GM12878 (cell line): ENCODE measurements around the gene ITCH. TPM values are rescaled to one million over a fixed set of nuclear protein-coding genes. Genes with fewer than 3 reads are reported as not detected.
A peak's percentile ranks its signal among the peaks of the same experiment; 100 is the strongest.

ENCODE experiments used
- ATAC-seq: fragments of 200-7000 bp; cut with Tn5 transposase; 3 replicates; pipeline ENCODE4 v1.9.1; 2020; ENCODE audit warnings: mild to moderate bottlenecking, moderate library complexity
- BruUV-seq: library from RNA; stranded (reverse); fragments of 400-500 nt; replicated peaks from 2 replicates; lab custom pipeline; 2021; lab: Mats Ljungman, UMichigan
- CTCF ChIA-PET: fragments of 300-600 bp; sonication (Branson Sonifier 250); formaldehyde crosslinking; extraction: SDS; loops from one replicate; lab custom pipeline; 2021; ENCODE audit warnings: inconsistent platforms; lab: Yijun Ruan, JAX
- POLR2A ChIA-PET: fragments of 350-600 bp; formaldehyde crosslinking; extraction: SDS; loops from one replicate; lab custom pipeline; 2021; ENCODE audit warnings: inconsistent platforms; lab: Charles Lee
- RAD21 ChIA-PET: fragments of 300-600 bp; sonication (Branson Sonifier 250); formaldehyde crosslinking; loops from one replicate; lab custom pipeline; 2023; ENCODE audit warnings: antibody characterized with exemption; ENCODE audit not compliant: unreplicated experiment; lab: Charles Lee
- SMC1A ChIA-PET: fragments of 300-600 bp; sonication (Branson Sonifier 250); formaldehyde crosslinking; loops from one replicate; lab custom pipeline; 2023; ENCODE audit not compliant: unreplicated experiment, uncharacterized antibody; lab: Charles Lee
- DNase-seq: peaks from one replicate; pipeline ENCODE4 v3.0.0-alpha.2; 2011; ENCODE audit warnings: low read depth, low spot score
- FAIRE-seq: peaks from 3 replicates; lab custom pipeline; 2011; peaks lifted over from hg19 to GRCh38; lab: Jason Lieb, UNC
- H2AFZ ChIP-seq: 2 replicates; pipeline ENCODE4 v1.6.0; 2011; ENCODE audit warnings: low read depth, low read length, control low read depth; ENCODE audit not compliant: control insufficient read depth
- H3K27ac ChIP-seq: 2 replicates; pipeline ENCODE4 v1.5.1; 2011; ENCODE audit warnings: control low read depth; ENCODE audit not compliant: control insufficient read depth, insufficient read depth
- H3K27me3 ChIP-seq, 2 experiments: replicated peaks in 1 of 2; 2 replicates each; pipeline versions ENCODE4 v1.6.0 to v1.6.1; 2011; ENCODE audit warnings: low read length in 1 of 2; ENCODE audit not compliant: control insufficient read depth in 2 of 2, insufficient read depth in 2 of 2
- H3K36me3 ChIP-seq, 2 experiments: 2 replicates each; pipeline ENCODE4 v1.5.1; 2011; ENCODE audit warnings: low read length in 1 of 2; ENCODE audit not compliant: control insufficient read depth in 2 of 2, insufficient read depth in 2 of 2
- H3K4me1 ChIP-seq: 2 replicates; pipeline ENCODE4 v1.6.1; 2011; ENCODE audit warnings: mild to moderate bottlenecking, low read length, moderate library complexity, mixed read lengths; ENCODE audit not compliant: control insufficient read depth, insufficient read depth
- H3K4me2 ChIP-seq: 2 replicates; pipeline ENCODE4 v1.6.0; 2011; ENCODE audit warnings: control low read depth; ENCODE audit not compliant: control insufficient read depth, insufficient read depth
- H3K4me3 ChIP-seq: fragments of 200-600 bp; sonication (generic); 2 replicates; pipeline ENCODE4 v1.5.1; 2016
- H3K79me2 ChIP-seq: 2 replicates; pipeline ENCODE4 v1.6.0; 2011; ENCODE audit warnings: low read length; ENCODE audit not compliant: control insufficient read depth, insufficient read depth
- H3K9ac ChIP-seq: 2 replicates; pipeline ENCODE4 v1.8.0; 2011; ENCODE audit warnings: low read length, control low read depth, mixed read lengths; ENCODE audit not compliant: control insufficient read depth, insufficient read depth
- H3K9me3 ChIP-seq: replicated peaks from 3 replicates; pipeline ENCODE4 v1.5.1; 2011; ENCODE audit warnings: mild to moderate bottlenecking, low read length; ENCODE audit not compliant: control insufficient read depth, insufficient read depth
- H4K20me1 ChIP-seq: 2 replicates; pipeline ENCODE4 v1.6.0; 2011; ENCODE audit not compliant: control insufficient read depth, insufficient read depth
- CEBPZ ChIP-seq: fragments of 150-350 bp; IDR thresholded peaks from 2 replicates; pipeline ENCODE4 v1.6.1; 2016; ENCODE audit warnings: low read depth, low read length
- ESRRA ChIP-seq: IDR thresholded peaks from 2 replicates; pipeline ENCODE4 v1.6.1; 2012; ENCODE audit warnings: mild to moderate bottlenecking, low read length, improper control_type of control experiment
- FOS ChIP-seq: IDR thresholded peaks from 3 replicates; pipeline ENCODE4 v1.6.1; 2011; ENCODE audit warnings: borderline replicate concordance; ENCODE audit not compliant: insufficient read length; ENCODE audit errors: extremely low read depth
- HDAC6 ChIP-seq: fragments of 200-600 bp; sonication (generic); IDR thresholded peaks from one replicate; pipeline ENCODE4 v1.8.0; 2017; ENCODE audit warnings: antibody characterized with exemption; ENCODE audit not compliant: unreplicated experiment
- HDGF ChIP-seq: fragments of 450-650 bp; IDR thresholded peaks from 2 replicates; pipeline ENCODE4 v1.6.1; 2016; ENCODE audit warnings: antibody characterized with exemption
- KAT2A ChIP-seq: conservative IDR thresholded peaks from 2 replicates; pipeline ENCODE4 v1.6.1; 2011; ENCODE audit warnings: low read depth, low read length; ENCODE audit not compliant: control insufficient read depth
- RAD21 ChIP-seq: IDR thresholded peaks from 2 replicates; pipeline ENCODE4 v1.6.1; 2011; ENCODE audit warnings: mild to moderate bottlenecking, low read depth, low read length, moderate library complexity; ENCODE audit not compliant: insufficient read depth
- ZNF207 ChIP-seq: fragments of 450-650 bp; IDR thresholded peaks from 2 replicates; pipeline ENCODE4 v1.6.1; 2014; ENCODE audit warnings: antibody characterized with exemption, mild to moderate bottlenecking, borderline replicate concordance
- WGBS: methylation state at CpG from one replicate; pipeline ENCODE4 v1.1.6; 2016; ENCODE audit warnings: low lambda C conversion rate; ENCODE audit not compliant: insufficient replicate concordance, insufficient coverage; ENCODE audit errors: missing lambda C conversion rate; 5-methylcytosine and 5-hydroxymethylcytosine counted together
- in situ Hi-C: fragments of 300-500 bp; cut with MboI; formaldehyde crosslinking; loops from 9 replicates; pipeline ENCODE4 v1.14.3; 2018; ENCODE audit warnings: mixed read lengths
- intact Hi-C: fragments of 100-400 bp; cut with micrococcal nuclease; formaldehyde crosslinking; loops from one replicate; pipeline ENCODE4 v1.14.2; 2022; ENCODE audit not compliant: unreplicated experiment
- polyA plus RNA-seq, 11 experiments: library from polyadenylated mRNA; depleted of rRNA in 4 of 11; unstranded in 6 of 11; stranded (reverse) in 5 of 11; fragments of >200 nt; fragmentation: Nextera tagmentation in 4 of 11; fragmentation: Illumina TruSeq in 1 of 11; extraction: Ambion mirVana in 4 of 11; extraction: Trizol in 1 of 11; gene quantifications; 1 replicate in 1 of 11; 2 replicates in 10 of 11; pipeline versions ENCODE4 v1.2.1 to v1.2.3, GENCODE V29; 2011 to 2016; ENCODE audit warnings: inconsistent platforms in 2 of 11, missing spikeins in 2 of 11, low read depth in 1 of 11
- total RNA-seq, 4 experiments: library from RNA; depleted of rRNA in 3 of 4; stranded (reverse); fragments of >200 nt in 3 of 4; fragmentation: Illumina TruSeq in 1 of 4; extraction: Trizol in 1 of 4; gene quantifications; 2 replicates each; pipeline versions ENCODE4 v1.2.1 to v1.2.3, GENCODE V29; 2013 to 2021

Gene ITCH
- total and polyA plus RNA-seq, 10 of the 15 experiments (the other 5 are each of a cell fraction or from before 2014, with no cell fraction given): 7.5 to 46.1 (median 21.5) TPM

DNA sequence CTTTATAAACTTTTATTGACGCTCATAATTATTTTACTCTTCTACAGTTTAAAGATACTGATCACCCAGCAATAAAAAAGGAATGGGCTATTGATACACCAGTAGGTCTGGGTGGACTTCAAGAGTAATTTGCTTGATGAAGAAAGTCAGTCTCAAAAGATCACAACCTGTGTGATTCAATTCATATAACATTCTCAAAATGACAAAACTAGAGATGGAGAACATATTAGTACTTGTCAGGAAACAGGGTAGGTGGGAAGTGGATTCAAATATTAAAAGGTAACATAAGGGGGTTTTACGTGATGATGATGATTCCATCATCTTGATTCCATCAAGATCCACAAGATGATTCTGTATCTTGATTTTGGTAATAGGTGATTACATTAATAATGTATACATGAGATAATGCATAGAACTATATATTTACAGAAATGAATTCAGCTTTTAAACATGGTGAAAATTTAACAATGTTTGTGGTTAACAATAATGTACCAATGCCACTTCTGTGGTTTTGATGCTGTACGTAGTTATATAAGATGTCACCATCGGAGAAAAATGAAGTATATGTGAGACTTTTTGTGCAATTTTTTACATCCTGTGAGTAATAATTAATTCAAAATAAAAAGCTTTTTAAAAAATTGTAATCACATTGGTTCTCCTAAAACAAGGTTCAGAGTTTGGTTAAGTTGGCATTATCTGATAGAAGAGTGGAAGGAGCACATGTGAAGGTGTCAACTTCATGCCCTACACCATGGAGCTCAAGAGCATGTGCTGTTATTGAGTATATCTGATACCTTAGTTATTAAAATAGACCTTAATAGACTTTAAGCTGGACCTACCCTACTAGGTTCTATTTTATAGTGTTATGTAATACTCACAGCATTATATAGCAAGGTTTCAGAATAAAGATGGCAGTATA, 86.9 kb downstream of the ITCH start:
- TF ChIP-seq ZNF207 (no peak), HDGF (no peak), HDAC6 (no peak), KAT2A (no peak), ESRRA (no peak), RAD21 (no peak), CEBPZ (no peak), FOS (no peak)
- TF ChIP-seq, all 136 proteins: peak for 0
- H3K9me3 ChIP-seq: no peaks in the 10 kb centered on the region
- intact Hi-C loops: no loop called here
- ChIA-PET RAD21 (interaction anchor here (0.9 kb wide), 1 partner anchor 10 kb away, joined by 3 read pairs; no protein-coding TSS in a partner anchor), CTCF (interaction anchor here (0.6 to 2.2 kb wide), 8 partner anchors 12 to 667 kb away, joined by 3 to 18 read pairs (median 3); no protein-coding TSS in a partner anchor), POLR2A (interaction anchor here (0.6 kb wide), 2 partner anchors 10 to 932 kb away, joined by 3 to 4 read pairs; no protein-coding TSS in a partner anchor), SMC1A (interaction anchor here (0.7 to 2.0 kb wide), 8 partner anchors 9 to 271 kb away, joined by 3 to 7 read pairs (median 3); no protein-coding TSS in a partner anchor)
- DNase-seq: no peak
- no peaks in the 10 kb centered on the region for H3K4me1 ChIP-seq
- no peaks in the 10 kb centered on the region for H4K20me1 ChIP-seq
- in situ Hi-C loops: no loop called here
- H3K27ac ChIP-seq: no peak overlapping the region
- no peak overlapping the region for H3K9ac ChIP-seq
- H3K4me3 ChIP-seq: no peak overlapping the region
- no peak overlapping the region for H3K4me2 ChIP-seq
- peak; percentile 38 for FAIRE-seq
- no peaks in the 10 kb centered on the region for H3K27me3 ChIP-seq
- BruUV-seq: no TSS peak
- peaks cover 1 to 15% of the 10 kb centered on the region in 2 experiments for H3K36me3 ChIP-seq
- no peak for ATAC-seq
- 96% methylated on average over 4 of the region's 4 CpGs for WGBS
- H2AFZ ChIP-seq: no peak overlapping the region
- H3K79me2 ChIP-seq: no peaks in the 10 kb centered on the region
